ENCODE measurements around the gene ZNF638. TPM values are rescaled to one million over a fixed set of nuclear protein-coding genes. Genes with fewer than 3 reads are reported as not detected.

Gene ZNF638
- total and polyA plus RNA-seq, 2 of the 4 experiments (the other 2 are of a cell fraction) = 46.4 to 129 TPM

- no TSS peak for BruUV-seq (replicated peaks)
- Histone ChIP-seq H2BK120ac (ENCODE audit: low read depth, low read length) (no peak overlapping the region), H3K27me3 (ENCODE audit: control insufficient read depth, insufficient read depth, low read length) (peaks cover 1% of the 10 kb centered on the region), H2BK5ac (ENCODE audit: low read depth, low read length, poor library complexity, severe bottlenecking) (no peak overlapping the region), H3K27ac (ENCODE audit: insufficient read depth, low read length) (no peak overlapping the region), H3K56ac (ENCODE audit: extremely low read depth, insufficient read depth, low read length) (no peak overlapping the region), H3K23ac (ENCODE audit: low read depth, low read length) (no peak overlapping the region), H3K4ac (ENCODE audit: low read depth, low read length) (no peak overlapping the region), H4K5ac (ENCODE audit: low read depth, low read length) (no peak overlapping the region), H3K36me3 (ENCODE audit: control insufficient read depth, insufficient read depth, low read length) (no peaks in the 10 kb centered on the region), H3K79me1 (ENCODE audit: low read depth in 1 of 2, low read length in 2 of 2) (no peaks in the 10 kb centered on the region), H3K9me1 (ENCODE audit: insufficient read depth, low read length) (no peaks in the 10 kb centered on the region), H2AFZ (replicated peaks; ENCODE audit: low read length, poor library complexity) (no peak overlapping the region), H3K4me1 (ENCODE audit: control insufficient read depth, insufficient read depth, low read length) (no peaks in the 10 kb centered on the region), H2BK20ac (ENCODE audit: low read depth, low read length) (no peak overlapping the region), H3K9me3 (ENCODE audit: control insufficient read depth, insufficient read depth, low read length) (no peaks in the 10 kb centered on the region), H2AK5ac (ENCODE audit: low read depth, low read length) (no peak overlapping the region), H3K9ac (ENCODE audit: low read depth, low read length) (no peak overlapping the region), H3K4me3 (ENCODE audit: insufficient read depth, low read depth, low read length) (no peak overlapping the region), H3K4me2 (ENCODE audit: low read depth, low read length) (no peak overlapping the region), H2BK15ac (ENCODE audit: low read depth, low read length) (no peak overlapping the region), H3K14ac (replicated peaks; ENCODE audit: low read depth, low read length) (no peak overlapping the region), H4K20me1 (ENCODE audit: insufficient read depth, low read length) (no peaks in the 10 kb centered on the region), H3K18ac (ENCODE audit: low read depth, low read length) (no peak overlapping the region), H2AK9ac (replicated peaks; ENCODE audit: low read depth, low read length, poor library complexity) (no peak overlapping the region), H4K91ac (ENCODE audit: insufficient read depth, low read depth, low read length) (no peak overlapping the region), H4K8ac (ENCODE audit: low read depth in 2 of 2, low read length in 2 of 2) (no peak overlapping the region)
- TF ChIP-seq BHLHE40 (IDR thresholded peaks at IDR 0.05; ENCODE audit: low read depth, low read length) (no peak), MAZ (IDR thresholded peaks at IDR 0.05; ENCODE audit: borderline replicate concordance, low read depth, low read length) (no peak), SMC3 (IDR thresholded peaks at IDR 0.05; ENCODE audit: low read depth, low read length) (no peak), MAFK (IDR thresholded peaks at IDR 0.05; ENCODE audit: low read depth, low read length) (no peak), FOS (IDR thresholded peaks at IDR 0.05; ENCODE audit: low read depth, low read length) (no peak), NFE2L2 (IDR thresholded peaks at IDR 0.05; ENCODE audit: low read depth, low read length) (no peak), USF2 (IDR thresholded peaks at IDR 0.05; ENCODE audit: low read depth, low read length) (no peak), ELK1 (IDR thresholded peaks at IDR 0.05; ENCODE audit: borderline replicate concordance, low read depth, low read length) (no peak), POLR2A (IDR thresholded peaks at IDR 0.05; ENCODE audit: low read depth, low read length) (no peak)
- WGBS, 2 experiments (ENCODE audit: extremely low coverage in 2 of 2, insufficient read length in 1 of 2) = 80% methylated on average over 3 of the region's 3 CpGs; no CpG with 5 or more reads in 1 of the 2 experiments
- DNase-seq (no peak), ATAC-seq (ENCODE audit: low read depth) (no peak)
- in situ Hi-C loops (cut with MboI; ENCODE audit: low sequenced_read_pairs) = no loop called here
- intact Hi-C loops (cut with micrococcal nuclease) = no loop called here
- dilution Hi-C loops (cut with HindIII; ENCODE audit: low sequenced_read_pairs, unreplicated experiment) = no loop called here
- POLR2A ChIA-PET (ENCODE audit: unreplicated experiment) = no interaction called here
- CTCF ChIA-PET = no interaction called here
Measured at GRCh38 chr2:71303849-71304248, 27.7 kb upstream of the ZNF638 start.

Data from IMR-90 (cell line).